NCI-H2081 treated with DMSO at 0.1 percent for 48 hours (cell line): Measurements from ENCODE around the gene TBCD.
"Not testable (repeated sequence)": the region's sequence is repeated elsewhere in the genome, so short reads cannot be mapped to it uniquely, and the experiment has no call there.

ENCODE experiments used
- DNase-seq: peaks from one replicate; lab custom pipeline; 2025; lab: John Stamatoyannopoulos, UW

The TBCD gene

GRCh38 chr17:82767041-82767754 is 15.3 kb downstream of the TBCD start:
- no peak for DNase-seq

GRCh38 chr17:82769041-82769440 is 17.2 kb downstream of the TBCD start:
- no peak for DNase-seq

- DNase-seq, result no peak
Observed at GRCh38 chr17:82772026-82772425, 20.2 kb downstream of the TBCD start.

- not testable (repeated sequence) for DNase-seq
Observed at GRCh38 chr17:82774456-82774855, 22.6 kb downstream of the TBCD start.

GRCh38 chr17:82775001-82775823 is 23.3 kb downstream of the TBCD start:
- peak; percentile 25 for DNase-seq

GRCh38 chr17:82776454-82776853 is 24.6 kb downstream of the TBCD start:
- no peak for DNase-seq

GRCh38 chr17:82777778-82778375 is 26.0 kb downstream of the TBCD start:
- DNase-seq, result not testable (repeated sequence)

GRCh38 chr17:82779541-82779940 is 27.7 kb downstream of the TBCD start:
- no peak for DNase-seq

- DNase-seq, result no peak
Observed at GRCh38 chr17:82780195-82780594, 28.3 kb downstream of the TBCD start.

GRCh38 chr17:82780971-82781893 is 29.4 kb downstream of the TBCD start:
- no peak for DNase-seq

- no peak for DNase-seq
Observed at GRCh38 chr17:82781894-82782274, 30.0 kb downstream of the TBCD start.

GRCh38 chr17:82782657-82783207 is 30.9 kb downstream of the TBCD start:
- DNase-seq, result no peak

GRCh38 chr17:82783498-82783897 is 31.6 kb downstream of the TBCD start:
- DNase-seq, result no peak

GRCh38 chr17:82785581-82785980 is 33.7 kb downstream of the TBCD start:
- not testable (repeated sequence) for DNase-seq

- no peak for DNase-seq
Observed at GRCh38 chr17:82786427-82786826, 34.6 kb downstream of the TBCD start.

- DNase-seq, result no peak
Observed at GRCh38 chr17:82787081-82787848, 35.4 kb downstream of the TBCD start.

- DNase-seq, result no peak
Observed at GRCh38 chr17:82788206-82789001, 36.5 kb downstream of the TBCD start.

- DNase-seq, result no peak
Observed at GRCh38 chr17:82789051-82789592, 37.3 kb downstream of the TBCD start.

GRCh38 chr17:82789806-82790205 is 37.9 kb downstream of the TBCD start:
- no peak for DNase-seq

- no peak for DNase-seq
Observed at GRCh38 chr17:82790391-82790790, 38.5 kb downstream of the TBCD start.
